IMR-90 (cell line): ENCODE measurements around the gene MICAL3. TPM values are rescaled to one million over a fixed set of nuclear protein-coding genes. Genes with fewer than 3 reads are reported as not detected.
A peak's percentile ranks its signal among the peaks of the same experiment; 100 is the strongest.

Experiments used
- ATAC-seq: fragments of 200-7000 bp; cut with Tn5 transposase; 2 replicates; pipeline ENCODE4 v1.9.1; 2020; ENCODE audit warnings: low read depth, mild to moderate bottlenecking, moderate library complexity
- BruUV-seq: library from RNA; stranded (reverse); fragments of 400-500 nt; replicated peaks from 2 replicates; lab custom pipeline; 2021; lab: Mats Ljungman, UMichigan
- CTCF ChIA-PET: fragments of 300-600 bp; formaldehyde crosslinking; extraction: SDS; loops from one replicate; lab custom pipeline; 2021; ENCODE audit warnings: antibody characterized with exemption; lab: Yijun Ruan, JAX
- POLR2A ChIA-PET: fragments of 300-600 bp; sonication (Branson Sonifier 250); formaldehyde crosslinking; loops from one replicate; lab custom pipeline; 2022; ENCODE audit warnings: antibody characterized with exemption; ENCODE audit not compliant: unreplicated experiment; lab: Charles Lee
- DNase-seq: peaks from one replicate; pipeline ENCODE4 v3.0.0; 2013
- H2AFZ ChIP-seq: replicated peaks from 2 replicates; pipeline ENCODE3; 2013; ENCODE audit warnings: low read length, mild to moderate bottlenecking; ENCODE audit not compliant: poor library complexity
- H2AK5ac ChIP-seq: 2 replicates; pipeline ENCODE4 v1.6.1; 2013; ENCODE audit warnings: low read depth, low read length, inconsistent platforms
- H2AK9ac ChIP-seq: replicated peaks from 2 replicates; pipeline ENCODE3; 2013; ENCODE audit warnings: mild to moderate bottlenecking, low read depth, low read length, moderate library complexity; ENCODE audit not compliant: poor library complexity
- H2BK120ac ChIP-seq: 2 replicates; pipeline ENCODE4 v1.6.1; 2013; ENCODE audit warnings: low read depth, low read length, inconsistent platforms
- H2BK15ac ChIP-seq: 3 replicates; pipeline ENCODE4 v1.6.1; 2013; ENCODE audit warnings: low read depth, low read length, inconsistent platforms
- H2BK20ac ChIP-seq: 2 replicates; pipeline ENCODE4 v1.6.1; 2013; ENCODE audit warnings: low read depth, mild to moderate bottlenecking, inconsistent platforms, low read length, moderate library complexity
- H2BK5ac ChIP-seq: 2 replicates; pipeline ENCODE4 v1.6.1; 2013; ENCODE audit warnings: mild to moderate bottlenecking, low read depth, low read length, inconsistent platforms; ENCODE audit not compliant: poor library complexity, severe bottlenecking
- H3K14ac ChIP-seq: replicated peaks from 2 replicates; pipeline ENCODE4 v1.6.1; 2013; ENCODE audit warnings: low read depth, low read length, inconsistent platforms
- H3K18ac ChIP-seq: 2 replicates; pipeline ENCODE4 v1.6.1; 2013; ENCODE audit warnings: low read depth, low read length, control low read depth
- H3K23ac ChIP-seq: 2 replicates; pipeline ENCODE4 v1.6.1; 2013; ENCODE audit warnings: low read depth, low read length, inconsistent platforms
- H3K27ac ChIP-seq: 2 replicates; pipeline ENCODE4 v1.5.1; 2013; ENCODE audit warnings: mild to moderate bottlenecking, control low read depth, low read length; ENCODE audit not compliant: insufficient read depth
- H3K27me3 ChIP-seq: 2 replicates; pipeline ENCODE4 v1.6.1; 2013; ENCODE audit warnings: low read length; ENCODE audit not compliant: control insufficient read depth, insufficient read depth
- H3K36me3 ChIP-seq: 2 replicates; pipeline ENCODE4 v1.6.1; 2013; ENCODE audit warnings: low read length, mixed read lengths; ENCODE audit not compliant: control insufficient read depth, insufficient read depth
- H3K4ac ChIP-seq: 2 replicates; pipeline ENCODE4 v1.6.1; 2013; ENCODE audit warnings: low read depth, low read length, inconsistent platforms
- H3K4me1 ChIP-seq: 2 replicates; pipeline ENCODE4 v1.6.1; 2013; ENCODE audit warnings: low read length, mixed read lengths; ENCODE audit not compliant: control insufficient read depth, insufficient read depth
- H3K4me2 ChIP-seq: 2 replicates; pipeline ENCODE4 v1.6.1; 2013; ENCODE audit warnings: low read depth, mild to moderate bottlenecking, control low read depth, low read length, moderate library complexity
- H3K4me3 ChIP-seq: 2 replicates; pipeline ENCODE4 v1.5.1; 2013; ENCODE audit warnings: low read depth, mild to moderate bottlenecking, control low read depth, low read length, moderate library complexity; ENCODE audit not compliant: insufficient read depth
- H3K56ac ChIP-seq: 2 replicates; pipeline ENCODE4 v1.6.1; 2013; ENCODE audit warnings: low read length, inconsistent platforms; ENCODE audit not compliant: insufficient read depth; ENCODE audit errors: extremely low read depth
- H3K79me1 ChIP-seq, 2 experiments: 2 replicates each; pipeline ENCODE4 v1.6.1; 2013; ENCODE audit warnings: low read length in 2 of 2, inconsistent platforms in 1 of 2, low read depth in 1 of 2
- H3K9ac ChIP-seq: 2 replicates; pipeline ENCODE4 v1.6.1; 2013; ENCODE audit warnings: low read depth, low read length, control low read depth
- H3K9me1 ChIP-seq: 2 replicates; pipeline ENCODE4 v1.6.1; 2013; ENCODE audit warnings: low read length, inconsistent platforms; ENCODE audit not compliant: insufficient read depth
- H3K9me3 ChIP-seq: 2 replicates; pipeline ENCODE4 v1.6.1; 2013; ENCODE audit warnings: low read length; ENCODE audit not compliant: control insufficient read depth, insufficient read depth
- H4K20me1 ChIP-seq: 2 replicates; pipeline ENCODE4 v1.6.1; 2013; ENCODE audit warnings: low read length, inconsistent platforms; ENCODE audit not compliant: insufficient read depth
- H4K5ac ChIP-seq: 2 replicates; pipeline ENCODE4 v1.6.1; 2013; ENCODE audit warnings: mild to moderate bottlenecking, low read depth, low read length, control low read depth
- H4K8ac ChIP-seq, 2 experiments: 2 replicates each; pipeline ENCODE4 v1.6.1; 2013; ENCODE audit warnings: low read depth in 2 of 2, low read length in 2 of 2, control low read depth in 1 of 2, inconsistent platforms in 1 of 2
- H4K91ac ChIP-seq: 2 replicates; pipeline ENCODE4 v1.6.1; 2013; ENCODE audit warnings: low read depth, low read length, inconsistent platforms; ENCODE audit not compliant: insufficient read depth
- MAFK ChIP-seq: IDR thresholded peaks from 2 replicates; pipeline ENCODE4 v1.6.1; 2012; ENCODE audit warnings: low read depth, low read length, improper control_type of control experiment
- MXI1 ChIP-seq: IDR thresholded peaks from 2 replicates; pipeline ENCODE4 v1.6.1; 2012; ENCODE audit warnings: low read depth, mild to moderate bottlenecking, low read length, moderate library complexity, borderline replicate concordance
- WGBS, 2 experiments: methylation state at CpG; one replicate each; pipeline versions ENCODE4 v1.1.5 to v1.1.7; 2013; ENCODE audit warnings: missing lambda C conversion rate in 2 of 2; ENCODE audit not compliant: insufficient read length in 1 of 2; ENCODE audit errors: extremely low coverage in 2 of 2; 5-methylcytosine and 5-hydroxymethylcytosine counted together
- dilution Hi-C: fragments of 300-500 bp; cut with HindIII; formaldehyde crosslinking; loops from one replicate; pipeline ENCODE4 v1.14.3; 2018; ENCODE audit warnings: low sequenced_read_pairs; ENCODE audit not compliant: unreplicated experiment
- in situ Hi-C: fragments of 300-500 bp; cut with MboI; formaldehyde crosslinking; loops from 3 replicates; pipeline ENCODE4 v1.14.3; 2019; ENCODE audit warnings: low sequenced_read_pairs, inconsistent platforms, mixed read lengths
- intact Hi-C: fragments of 100-400 bp; cut with micrococcal nuclease; formaldehyde crosslinking; loops from 2 replicates; pipeline ENCODE4 v1.10.0; 2022
- polyA plus RNA-seq, 3 experiments: library from polyadenylated mRNA; depleted of rRNA; stranded (reverse); fragments of >200 nt; gene quantifications; 2 replicates each; pipeline ENCODE4 v1.2.3, GENCODE V29; 2012; ENCODE audit warnings: low replicate concordance in 1 of 3
- total RNA-seq: library from RNA; depleted of rRNA; stranded (reverse); fragments of >200 nt; gene quantifications from 2 replicates; pipeline ENCODE4 v1.2.3, GENCODE V29; 2012
- TF ChIP-seq, protein P1 (sequence below): conservative IDR thresholded peaks from 2 replicates; pipeline ENCODE4 v1.5.1; 2012; ENCODE audit warnings: mild to moderate bottlenecking, low read depth, low read length, improper control_type of control experiment

The MICAL3 gene
- total and polyA plus RNA-seq, 2 of the 4 experiments (the other 2 are of a cell fraction), result 17.6 to 26.8 TPM

- 47% methylated on average over 3 of the region's 12 CpGs; no CpG with 5 or more reads in 1 of the 2 experiments for WGBS, 2 experiments
- Histone ChIP-seq H2BK120ac (no peak overlapping the region), H3K4me2 (no peak overlapping the region), H3K14ac (no peak overlapping the region), H3K56ac (no peak overlapping the region), H3K23ac (no peak overlapping the region), H2BK20ac (no peak overlapping the region), H4K8ac (no peak overlapping the region), H3K18ac (no peak overlapping the region), H4K91ac (no peak overlapping the region), H3K9me1 (no peaks in the 10 kb centered on the region), H2BK5ac (no peak overlapping the region), H4K5ac (no peak overlapping the region), H2AFZ (no peak overlapping the region), H3K27me3 (no peaks in the 10 kb centered on the region), H4K20me1 (no peaks in the 10 kb centered on the region), H3K9me3 (no peaks in the 10 kb centered on the region), H3K79me1 (peaks cover 0 to 4% of the 10 kb centered on the region in 2 experiments; a peak in 1 of 4 replicates), H3K27ac (no peak overlapping the region), H2BK15ac (no peak overlapping the region), H3K9ac (no peak overlapping the region), H3K36me3 (peaks cover 35% of the 10 kb centered on the region), H3K4ac (no peak overlapping the region), H3K4me3 (no peak overlapping the region), H2AK9ac (no peak overlapping the region), H3K4me1 (peaks cover 7% of the 10 kb centered on the region), H2AK5ac (no peak overlapping the region)
- no TSS peak for BruUV-seq
- ATAC-seq, result no peak
- dilution Hi-C loops, result no loop called here
- CTCF ChIA-PET, result interaction anchor here (0.9 to 2.1 kb wide), 2 partner anchors 20 to 61 kb away, joined by 3 to 5 read pairs; no protein-coding TSS in a partner anchor
- in situ Hi-C loops, result no loop called here
- TF ChIP-seq MAFK (no peak), MXI1 (no peak)
- TF ChIP-seq, protein P1, sequence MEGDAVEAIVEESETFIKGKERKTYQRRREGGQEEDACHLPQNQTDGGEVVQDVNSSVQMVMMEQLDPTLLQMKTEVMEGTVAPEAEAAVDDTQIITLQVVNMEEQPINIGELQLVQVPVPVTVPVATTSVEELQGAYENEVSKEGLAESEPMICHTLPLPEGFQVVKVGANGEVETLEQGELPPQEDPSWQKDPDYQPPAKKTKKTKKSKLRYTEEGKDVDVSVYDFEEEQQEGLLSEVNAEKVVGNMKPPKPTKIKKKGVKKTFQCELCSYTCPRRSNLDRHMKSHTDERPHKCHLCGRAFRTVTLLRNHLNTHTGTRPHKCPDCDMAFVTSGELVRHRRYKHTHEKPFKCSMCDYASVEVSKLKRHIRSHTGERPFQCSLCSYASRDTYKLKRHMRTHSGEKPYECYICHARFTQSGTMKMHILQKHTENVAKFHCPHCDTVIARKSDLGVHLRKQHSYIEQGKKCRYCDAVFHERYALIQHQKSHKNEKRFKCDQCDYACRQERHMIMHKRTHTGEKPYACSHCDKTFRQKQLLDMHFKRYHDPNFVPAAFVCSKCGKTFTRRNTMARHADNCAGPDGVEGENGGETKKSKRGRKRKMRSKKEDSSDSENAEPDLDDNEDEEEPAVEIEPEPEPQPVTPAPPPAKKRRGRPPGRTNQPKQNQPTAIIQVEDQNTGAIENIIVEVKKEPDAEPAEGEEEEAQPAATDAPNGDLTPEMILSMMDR, result 0 out of 2 replicates have a peak, but pooled peaks have one; percentile 1
- intact Hi-C loops, result no loop called here
- DNase-seq, result no peak
- POLR2A ChIA-PET, result no interaction called here
These were observed 132.7 kb downstream of the MICAL3 start for GRCh38 chr22:17891481-17892167.
